Activated naive CD8-positive, alpha-beta T cell treated with anti-CD3 and anti-CD28 coated beads, Interleukin-2, amount 50 U/mL, for 24 hours (primary cell): ENCODE data around the gene NEMP1.
A peak's percentile ranks its signal among the peaks of the same experiment; 100 is the strongest.
"Not testable (repeated sequence)": the region's sequence is repeated elsewhere in the genome, so short reads cannot be mapped to it uniquely, and the experiment has no call there.

ENCODE experiments used
- ATAC-seq: fragments of 150-1000 bp; cut with Tn5 transposase; one replicate; pipeline ENCODE4 v1.10.0; 2021
- DNase-seq: peaks from one replicate; pipeline ENCODE4 v3.0.0; 2021
- H3K27ac Mint-ChIP-seq: one replicate; pipeline ENCODE4 v1.8.0; 2021; ENCODE audit warnings: mild to moderate bottlenecking, mixed read lengths
- H3K27me3 Mint-ChIP-seq: one replicate; pipeline ENCODE4 v1.8.0; 2021; ENCODE audit warnings: mixed read lengths
- H3K36me3 Mint-ChIP-seq: one replicate; pipeline ENCODE4 v1.8.0; 2021; ENCODE audit warnings: low read depth, mixed read lengths
- H3K4me1 Mint-ChIP-seq: one replicate; pipeline ENCODE4 v1.8.0; 2021; ENCODE audit warnings: mixed read lengths
- H3K4me3 Mint-ChIP-seq: one replicate; pipeline ENCODE4 v1.8.0; 2021; ENCODE audit warnings: mild to moderate bottlenecking, moderate library complexity, mixed read lengths
- H3K9me3 Mint-ChIP-seq: one replicate; pipeline ENCODE4 v1.8.0; 2021; ENCODE audit warnings: mixed read lengths

The NEMP1 gene

DNA sequence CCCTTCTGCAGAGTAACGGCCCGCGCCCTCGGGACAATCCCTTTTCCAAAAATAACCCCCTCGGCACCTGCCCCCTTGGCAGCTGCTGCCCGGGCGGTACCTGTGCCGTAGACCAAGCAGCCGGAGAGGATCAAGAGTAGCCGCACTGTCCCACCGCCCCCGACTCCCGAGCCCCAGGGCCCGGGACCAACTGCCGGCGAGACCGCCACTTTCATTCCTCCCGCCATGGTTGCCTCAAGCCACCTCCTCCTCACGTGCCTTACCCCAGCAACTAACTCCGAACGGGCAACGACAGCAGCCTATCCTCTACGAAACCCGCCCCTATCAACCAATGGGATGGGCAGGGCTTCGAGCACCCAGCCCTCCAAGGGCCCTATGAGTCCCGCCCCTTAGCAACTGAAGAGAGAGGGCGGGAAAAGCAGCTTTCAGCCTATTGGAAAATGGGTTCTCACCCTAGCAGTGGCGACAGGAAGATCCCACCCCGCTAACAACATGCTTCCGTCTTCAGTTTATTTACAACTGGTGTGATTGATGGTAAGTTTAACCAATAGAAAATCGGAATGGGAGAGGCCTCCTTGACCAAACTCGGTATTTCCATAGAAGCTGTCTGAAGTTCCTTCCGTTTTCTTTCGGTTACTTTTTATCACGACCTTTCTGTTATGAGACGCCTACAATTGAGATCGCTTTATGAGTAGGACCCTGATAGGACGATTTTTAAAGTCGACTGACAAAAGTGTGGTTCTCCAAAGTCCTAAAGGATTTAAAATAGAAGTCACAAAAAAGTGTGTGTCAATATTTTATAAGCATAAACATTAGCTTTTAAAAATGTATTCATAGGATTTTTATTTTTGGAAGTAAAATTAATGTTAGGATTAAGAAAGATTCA lies at the start of gene NEMP1:
Gene NEMP1, minus strand, starts transcription at position 273 of the 886 bp plus-strand sequence. Its CDS starts 46 bp downstream, at position 227.
- Mint-ChIP-seq H3K27me3 (no peaks in the 10 kb centered on the region), H3K4me3 (peak within 1 kb of the TSS; percentile 97), H3K27ac (peak within 1 kb of the TSS; percentile 95), H3K9me3 (no peaks in the 10 kb centered on the region), H3K36me3 (peaks cover 18% of the 10 kb centered on the region), H3K4me1 (peaks cover 44% of the 10 kb centered on the region)
- ATAC-seq (peak; percentile 97), DNase-seq (peak; percentile 91)

DNA sequence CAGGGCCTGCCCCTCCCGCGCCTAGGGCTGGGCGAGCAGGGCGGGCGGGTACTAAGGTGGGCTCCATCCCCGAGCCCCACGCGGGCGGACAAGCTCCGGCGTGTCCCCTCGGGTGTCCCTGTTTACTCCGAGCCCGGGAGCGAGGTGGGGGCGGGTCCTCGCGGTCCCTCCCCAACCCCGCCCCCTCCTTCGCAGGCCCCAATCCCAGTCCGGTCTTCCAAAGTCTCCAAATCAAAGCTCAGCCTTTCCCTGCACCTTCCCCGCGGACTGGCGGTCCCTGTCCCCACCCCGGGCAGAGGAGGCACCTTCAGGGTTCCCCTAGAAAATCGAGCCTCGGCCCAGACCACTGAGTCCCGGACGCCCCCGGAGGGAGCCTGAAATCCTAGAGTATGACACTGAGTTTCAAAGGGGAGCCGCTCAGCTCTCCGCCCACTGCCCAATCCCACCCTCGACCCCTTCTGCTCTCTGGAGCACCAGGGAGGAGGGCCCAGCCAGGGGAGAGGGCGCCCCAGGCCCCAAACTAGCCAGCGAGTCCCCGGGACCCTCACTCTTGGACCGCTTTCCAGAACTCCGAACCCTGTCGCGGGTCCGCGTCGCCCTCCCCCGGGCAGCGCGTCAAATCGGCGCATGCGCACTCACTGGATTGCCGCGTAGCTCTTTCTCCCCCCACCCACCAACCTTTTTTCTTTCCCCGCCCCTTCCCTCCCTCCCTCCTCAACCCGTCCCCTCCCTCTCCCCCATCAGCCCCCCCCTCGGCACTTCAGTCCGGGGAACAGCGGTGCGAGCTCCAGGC lies 49.3 kb upstream of the NEMP1 start, which contains the start of gene LRP1:
Gene LRP1, plus strand, starts transcription at position 758 of the 793 bp plus-strand sequence. CDS start 482 bp downstream, outside the sequence.
- peak within 1 kb of the TSS; percentile 46 for H3K27ac Mint-ChIP-seq
- no peaks in the 10 kb centered on the region for H3K36me3 Mint-ChIP-seq
- ATAC-seq (peak; percentile 71), DNase-seq (peak; percentile 75)
- H3K9me3 Mint-ChIP-seq, result no peaks in the 10 kb centered on the region
- peaks cover 11% of the 10 kb centered on the region for H3K4me1 Mint-ChIP-seq
- H3K27me3 Mint-ChIP-seq, result peaks cover 21% of the 10 kb centered on the region
- H3K4me3 Mint-ChIP-seq, result peak within 1 kb of the TSS; percentile 77

DNA sequence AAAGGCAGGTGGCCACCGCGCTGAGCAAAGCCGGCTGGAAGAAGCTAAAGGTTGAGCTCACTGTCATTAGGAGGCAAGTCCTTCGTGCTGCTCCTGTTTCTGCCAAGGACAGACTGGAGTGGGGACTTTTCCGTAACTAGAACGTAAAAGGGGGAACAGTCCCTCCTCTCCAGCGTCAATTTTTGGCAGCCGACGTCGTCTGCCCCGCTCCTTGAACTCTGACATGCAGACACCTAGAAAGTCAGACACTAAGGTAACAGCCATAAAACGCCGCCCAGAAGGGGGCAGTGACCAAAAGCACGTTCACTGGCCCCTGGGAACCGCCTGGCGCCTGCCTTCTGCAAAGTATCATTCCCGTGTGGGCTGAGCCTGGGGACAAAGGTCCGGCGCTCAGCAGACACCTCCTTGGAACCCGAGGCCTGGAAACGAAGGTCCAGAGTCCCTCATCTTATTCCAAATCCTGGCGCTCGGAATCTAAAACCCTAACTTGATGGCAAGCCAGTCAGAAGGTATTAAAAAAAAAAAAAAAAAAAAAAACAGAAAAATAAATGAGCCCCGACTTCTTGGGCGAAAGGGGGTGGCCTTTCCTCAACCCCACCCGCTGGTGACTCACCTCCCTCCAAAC lies 48.6 kb upstream of the NEMP1 start:
- Mint-ChIP-seq H3K4me1 (peaks cover 11% of the 10 kb centered on the region), H3K4me3 (peak overlapping the region; percentile 65), H3K27ac (no peak overlapping the region), H3K27me3 (peaks cover 21% of the 10 kb centered on the region), H3K36me3 (no peaks in the 10 kb centered on the region), H3K9me3 (no peaks in the 10 kb centered on the region)
- peak; percentile 53 for DNase-seq
- peak; percentile 26 for ATAC-seq

- Mint-ChIP-seq H3K9me3 (no peaks in the 10 kb centered on the region), H3K27me3 (peaks cover 21% of the 10 kb centered on the region), H3K36me3 (no peaks in the 10 kb centered on the region), H3K4me3 (no peak overlapping the region), H3K4me1 (peaks cover 11% of the 10 kb centered on the region), H3K27ac (no peak overlapping the region)
- no peak for DNase-seq
- no peak for ATAC-seq
Measured at GRCh38 chr12:57126561-57126960, 48.0 kb upstream of the NEMP1 start.

GRCh38 chr12:57126061-57126460 lies 47.5 kb upstream of the NEMP1 start:
- H3K36me3 Mint-ChIP-seq, result no peaks in the 10 kb centered on the region
- H3K27ac Mint-ChIP-seq, result no peak overlapping the region
- no peak for DNase-seq
- H3K4me3 Mint-ChIP-seq, result no peak overlapping the region
- no peak for ATAC-seq
- no peaks in the 10 kb centered on the region for H3K9me3 Mint-ChIP-seq
- H3K27me3 Mint-ChIP-seq, result peaks cover 21% of the 10 kb centered on the region
- H3K4me1 Mint-ChIP-seq, result peaks cover 11% of the 10 kb centered on the region

- peak; percentile 64 for ATAC-seq
- H3K4me3 Mint-ChIP-seq, result no peak overlapping the region
- no peaks in the 10 kb centered on the region for H3K36me3 Mint-ChIP-seq
Measured at GRCh38 chr12:57124261-57124877, 45.8 kb upstream of the NEMP1 start.

GRCh38 chr12:57123813-57124212 lies 45.2 kb upstream of the NEMP1 start:
- DNase-seq (no peak), ATAC-seq (no peak)
- Mint-ChIP-seq H3K4me3 (no peak overlapping the region), H3K27me3 (peaks cover 15% of the 10 kb centered on the region), H3K9me3 (no peaks in the 10 kb centered on the region), H3K27ac (no peak overlapping the region), H3K36me3 (no peaks in the 10 kb centered on the region), H3K4me1 (peaks cover 12% of the 10 kb centered on the region)

More at GRCh38 chr12:57124261-57124877, 45.8 kb upstream of the NEMP1 start:
- H3K4me1 Mint-ChIP-seq, result peaks cover 7% of the 10 kb centered on the region
- H3K27ac Mint-ChIP-seq, result no peak overlapping the region
- H3K27me3 Mint-ChIP-seq, result peaks cover 15% of the 10 kb centered on the region
- DNase-seq, result peak; percentile 81
- H3K9me3 Mint-ChIP-seq, result no peaks in the 10 kb centered on the region

- H3K4me1 Mint-ChIP-seq, result peaks cover 13% of the 10 kb centered on the region
- ATAC-seq, H3K27me3 Mint-ChIP-seq, DNase-seq, H3K9me3 Mint-ChIP-seq, H3K27ac Mint-ChIP-seq, H3K4me3 Mint-ChIP-seq, H3K36me3 Mint-ChIP-seq: not testable (repeated sequence)
Measured at GRCh38 chr12:57120718-57121117, 42.1 kb upstream of the NEMP1 start.

DNA sequence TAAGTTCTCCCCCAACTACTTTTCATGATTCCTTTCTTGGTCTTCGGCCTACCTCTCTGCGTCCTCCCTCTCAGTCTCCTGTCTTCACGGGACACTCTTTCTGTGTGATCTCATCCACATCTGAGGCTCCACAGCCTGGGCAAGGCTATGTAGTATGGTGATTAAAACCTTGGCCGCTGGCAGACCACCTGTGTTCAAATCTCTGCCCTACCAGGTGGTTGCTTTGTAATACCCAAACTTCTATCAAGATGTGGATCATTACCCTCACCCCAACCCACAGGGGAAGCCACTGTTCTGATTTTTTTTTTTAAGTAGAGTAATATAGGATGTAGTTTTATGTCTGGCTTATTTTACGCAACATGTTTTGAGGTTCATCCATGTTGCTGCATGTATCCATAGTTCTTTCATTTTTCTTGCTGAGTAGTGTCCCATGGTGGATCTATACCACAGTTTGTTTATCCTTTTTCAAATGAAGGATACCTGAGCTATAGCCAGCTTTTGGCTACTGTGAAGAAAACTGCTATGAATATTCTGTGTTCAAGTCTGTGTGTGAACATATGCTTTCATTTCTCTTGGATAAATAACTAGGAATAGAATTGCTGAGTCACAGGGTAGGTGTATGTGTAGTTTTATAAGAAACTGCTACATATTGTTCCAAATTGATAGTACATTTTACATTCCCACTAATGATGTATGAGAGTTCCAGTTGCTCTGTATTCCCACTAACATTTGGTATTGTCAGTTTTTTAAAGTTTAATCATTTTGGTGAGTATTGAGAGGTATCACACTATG lies 40.9 kb upstream of the NEMP1 start:
- Mint-ChIP-seq H3K4me1 (peaks cover 13% of the 10 kb centered on the region), H3K27me3 (peaks cover 4% of the 10 kb centered on the region), H3K4me3 (no peak overlapping the region), H3K9me3 (no peaks in the 10 kb centered on the region), H3K27ac (no peak overlapping the region), H3K36me3 (no peaks in the 10 kb centered on the region)
- DNase-seq (no peak), ATAC-seq (no peak)

DNA sequence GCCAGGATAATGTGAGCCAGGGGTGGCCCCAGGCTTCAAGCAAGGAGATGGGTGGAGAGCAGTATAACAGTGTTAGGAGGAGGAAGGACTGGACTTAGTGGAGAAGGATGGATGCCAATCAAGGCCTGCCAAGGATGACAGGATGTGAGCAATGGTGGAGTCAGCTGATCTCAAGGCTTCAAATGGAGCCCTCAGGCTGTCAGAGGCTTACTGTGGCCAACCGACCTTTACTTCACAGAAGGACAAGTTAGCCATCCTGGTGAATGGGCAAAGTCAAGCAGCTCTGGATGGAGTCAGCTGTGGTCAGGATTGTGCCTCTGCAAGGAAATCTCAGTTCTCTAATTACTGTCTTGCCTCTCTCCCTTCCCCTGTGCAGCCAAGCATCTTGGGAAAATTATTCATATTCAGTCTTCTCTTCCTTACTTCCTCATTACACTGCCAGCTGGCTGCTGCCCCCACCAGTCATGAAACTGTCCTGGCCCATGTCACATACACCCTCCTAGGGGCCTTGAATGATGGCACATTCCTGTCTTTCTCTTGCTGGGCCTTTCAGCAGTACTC lies 40.2 kb upstream of the NEMP1 start:
- Mint-ChIP-seq H3K9me3 (no peaks in the 10 kb centered on the region), H3K36me3 (no peaks in the 10 kb centered on the region), H3K4me1 (peaks cover 13% of the 10 kb centered on the region), H3K27ac (no peak overlapping the region), H3K27me3 (peaks cover 4% of the 10 kb centered on the region), H3K4me3 (no peak overlapping the region)
- ATAC-seq (peak; percentile 76), DNase-seq (no peak)

GRCh38 chr12:57116580-57117281 lies 38.1 kb upstream of the NEMP1 start:
- H3K9me3 Mint-ChIP-seq, result no peaks in the 10 kb centered on the region
- no peaks in the 10 kb centered on the region for H3K36me3 Mint-ChIP-seq
- peaks cover 27% of the 10 kb centered on the region for H3K4me1 Mint-ChIP-seq
- H3K27me3 Mint-ChIP-seq, result no peaks in the 10 kb centered on the region
- H3K4me3 Mint-ChIP-seq, result no peak overlapping the region
- no peak overlapping the region for H3K27ac Mint-ChIP-seq
- ATAC-seq (no peak), DNase-seq (no peak)

GRCh38 chr12:57112492-57113294 lies 34.1 kb upstream of the NEMP1 start:
- ATAC-seq, result no peak
- peak overlapping the region; percentile 96 for H3K27ac Mint-ChIP-seq

More at GRCh38 chr12:57112492-57113294, 34.1 kb upstream of the NEMP1 start:
- Mint-ChIP-seq H3K27me3 (no peaks in the 10 kb centered on the region), H3K4me1 (peaks cover 38% of the 10 kb centered on the region), H3K9me3 (no peaks in the 10 kb centered on the region), H3K4me3 (peak overlapping the region; percentile 98), H3K36me3 (peaks cover 27% of the 10 kb centered on the region)
- peak; percentile 92 for DNase-seq
